MM.1S (cell line): ENCODE results near the gene LFNG.

ENCODE experiments used
- DNase-seq: peaks from one replicate; pipeline ENCODE4 v3.0.0-alpha.2; 2015
- H2AFZ ChIP-seq: fragments of 300-600 bp; sonication (generic); 2 replicates; pipeline ENCODE4 v1.6.0; 2016; ENCODE audit warnings: antibody characterized with exemption, low read length
- H3F3A ChIP-seq: fragments of 300-600 bp; sonication (generic); 2 replicates; pipeline ENCODE4 v1.6.1; 2016; ENCODE audit warnings: mild to moderate bottlenecking, antibody characterized with exemption, low read length, moderate library complexity, mixed read lengths; ENCODE audit not compliant: insufficient read depth
- H3K27ac ChIP-seq: fragments of 300-600 bp; sonication (generic); 2 replicates; pipeline ENCODE4 v1.5.1; 2016; ENCODE audit warnings: mild to moderate bottlenecking, low read length
- H3K27me3 ChIP-seq: fragments of 300-600 bp; sonication (generic); replicated peaks from 2 replicates; pipeline ENCODE4 v1.6.0; 2016; ENCODE audit warnings: low read length; ENCODE audit not compliant: insufficient read depth
- H3K36me3 ChIP-seq: fragments of 300-600 bp; sonication (generic); replicated peaks from 2 replicates; pipeline ENCODE4 v1.6.1; 2016; ENCODE audit warnings: mild to moderate bottlenecking, low read length, mixed read lengths; ENCODE audit not compliant: insufficient read depth
- H3K4me1 ChIP-seq: fragments of 300-600 bp; sonication (generic); 2 replicates; pipeline ENCODE4 v1.6.1; 2016; ENCODE audit warnings: low read length, mixed read lengths
- H3K4me2 ChIP-seq: fragments of 300-600 bp; sonication (generic); 2 replicates; pipeline ENCODE4 v1.6.0; 2016; ENCODE audit warnings: low read depth, low read length
- H3K4me3 ChIP-seq: fragments of 300-600 bp; sonication (generic); 2 replicates; pipeline ENCODE4 v1.5.1; 2016; ENCODE audit warnings: low read length, mixed read lengths
- H3K79me2 ChIP-seq: fragments of 300-600 bp; sonication (generic); 2 replicates; pipeline ENCODE4 v1.6.1; 2016; ENCODE audit warnings: mixed run types, low read length, mixed read lengths
- H3K9ac ChIP-seq: fragments of 300-600 bp; sonication (generic); 2 replicates; pipeline ENCODE4 v1.6.1; 2016; ENCODE audit warnings: low read length, mixed read lengths
- H3K9me2 ChIP-seq: fragments of 300-600 bp; sonication (generic); replicated peaks from 2 replicates; pipeline ENCODE4 v1.6.1; 2016; ENCODE audit warnings: mild to moderate bottlenecking, low read length, mixed read lengths; ENCODE audit not compliant: insufficient read depth
- H3K9me3 ChIP-seq: fragments of 300-600 bp; sonication (generic); replicated peaks from 2 replicates; pipeline ENCODE4 v1.6.1; 2016; ENCODE audit warnings: mild to moderate bottlenecking, low read length, mixed read lengths; ENCODE audit not compliant: insufficient read depth
- H4K20me1 ChIP-seq: fragments of 300-600 bp; sonication (generic); 2 replicates; pipeline ENCODE4 v1.6.1; 2016; ENCODE audit warnings: mild to moderate bottlenecking, low read length, moderate library complexity, mixed read lengths; ENCODE audit not compliant: insufficient read depth
- EZH2 ChIP-seq: fragments of 300-600 bp; sonication (generic); optimal IDR thresholded peaks from 2 replicates; pipeline ENCODE3; 2017; ENCODE audit warnings: low read depth, mild to moderate bottlenecking, antibody characterized with exemption, low read length, mixed read lengths
- EZH2phosphoT487 ChIP-seq: fragments of 300-600 bp; sonication (generic); IDR thresholded peaks from 2 replicates; pipeline ENCODE4 v1.6.1; 2018; ENCODE audit warnings: antibody characterized with exemption, low read length
- TF ChIP-seq, protein P1 (sequence below): fragments of 300-600 bp; sonication (generic); IDR thresholded peaks from 2 replicates; pipeline ENCODE4 v1.5.1; 2016; ENCODE audit warnings: antibody characterized with exemption, low read length, mixed read lengths

The LFNG gene

DNA sequence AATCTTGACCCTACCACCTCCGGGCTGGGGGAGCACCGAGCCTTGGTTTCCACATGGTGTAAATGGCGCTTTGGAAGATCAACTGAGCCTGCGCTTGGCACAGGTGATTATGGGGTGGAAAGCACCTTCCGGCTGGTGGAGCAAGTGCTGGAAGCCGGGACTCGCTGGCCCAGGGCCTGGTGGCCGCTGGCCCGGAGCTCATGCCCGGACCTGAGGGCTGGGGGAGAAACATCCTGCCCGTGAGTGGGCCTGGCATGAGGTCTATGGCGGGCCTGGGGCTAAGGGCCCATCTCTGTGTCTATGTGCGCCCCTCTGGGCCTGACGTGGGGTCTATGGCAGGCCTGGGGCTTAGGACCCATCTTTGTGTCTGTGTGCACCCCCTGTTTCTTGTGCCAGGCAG is 14.2 kb upstream of the LFNG start:
- Histone ChIP-seq H3K4me3 (no peak overlapping the region), H3K36me3 (no peaks in the 10 kb centered on the region), H3K27ac (no peak overlapping the region), H4K20me1 (no peaks in the 10 kb centered on the region), H3K79me2 (no peaks in the 10 kb centered on the region), H3K4me1 (0 out of 2 replicates have a peak, but pooled peaks cover 12% of the 10 kb centered on the region), H3F3A (peaks cover 5% of the 10 kb centered on the region; the same call in 1 of the 2 replicates), H3K9ac (no peak overlapping the region), H2AFZ (no peak overlapping the region), H3K27me3 (peaks cover 75% of the 10 kb centered on the region), H3K9me3 (no peaks in the 10 kb centered on the region), H3K4me2 (no peak overlapping the region), H3K9me2 (no peaks in the 10 kb centered on the region)
- no peak for DNase-seq
- TF ChIP-seq EZH2phosphoT487: no peak
- no peak for TF ChIP-seq EZH2
- TF ChIP-seq, protein P1, sequence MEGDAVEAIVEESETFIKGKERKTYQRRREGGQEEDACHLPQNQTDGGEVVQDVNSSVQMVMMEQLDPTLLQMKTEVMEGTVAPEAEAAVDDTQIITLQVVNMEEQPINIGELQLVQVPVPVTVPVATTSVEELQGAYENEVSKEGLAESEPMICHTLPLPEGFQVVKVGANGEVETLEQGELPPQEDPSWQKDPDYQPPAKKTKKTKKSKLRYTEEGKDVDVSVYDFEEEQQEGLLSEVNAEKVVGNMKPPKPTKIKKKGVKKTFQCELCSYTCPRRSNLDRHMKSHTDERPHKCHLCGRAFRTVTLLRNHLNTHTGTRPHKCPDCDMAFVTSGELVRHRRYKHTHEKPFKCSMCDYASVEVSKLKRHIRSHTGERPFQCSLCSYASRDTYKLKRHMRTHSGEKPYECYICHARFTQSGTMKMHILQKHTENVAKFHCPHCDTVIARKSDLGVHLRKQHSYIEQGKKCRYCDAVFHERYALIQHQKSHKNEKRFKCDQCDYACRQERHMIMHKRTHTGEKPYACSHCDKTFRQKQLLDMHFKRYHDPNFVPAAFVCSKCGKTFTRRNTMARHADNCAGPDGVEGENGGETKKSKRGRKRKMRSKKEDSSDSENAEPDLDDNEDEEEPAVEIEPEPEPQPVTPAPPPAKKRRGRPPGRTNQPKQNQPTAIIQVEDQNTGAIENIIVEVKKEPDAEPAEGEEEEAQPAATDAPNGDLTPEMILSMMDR: no peak

DNA sequence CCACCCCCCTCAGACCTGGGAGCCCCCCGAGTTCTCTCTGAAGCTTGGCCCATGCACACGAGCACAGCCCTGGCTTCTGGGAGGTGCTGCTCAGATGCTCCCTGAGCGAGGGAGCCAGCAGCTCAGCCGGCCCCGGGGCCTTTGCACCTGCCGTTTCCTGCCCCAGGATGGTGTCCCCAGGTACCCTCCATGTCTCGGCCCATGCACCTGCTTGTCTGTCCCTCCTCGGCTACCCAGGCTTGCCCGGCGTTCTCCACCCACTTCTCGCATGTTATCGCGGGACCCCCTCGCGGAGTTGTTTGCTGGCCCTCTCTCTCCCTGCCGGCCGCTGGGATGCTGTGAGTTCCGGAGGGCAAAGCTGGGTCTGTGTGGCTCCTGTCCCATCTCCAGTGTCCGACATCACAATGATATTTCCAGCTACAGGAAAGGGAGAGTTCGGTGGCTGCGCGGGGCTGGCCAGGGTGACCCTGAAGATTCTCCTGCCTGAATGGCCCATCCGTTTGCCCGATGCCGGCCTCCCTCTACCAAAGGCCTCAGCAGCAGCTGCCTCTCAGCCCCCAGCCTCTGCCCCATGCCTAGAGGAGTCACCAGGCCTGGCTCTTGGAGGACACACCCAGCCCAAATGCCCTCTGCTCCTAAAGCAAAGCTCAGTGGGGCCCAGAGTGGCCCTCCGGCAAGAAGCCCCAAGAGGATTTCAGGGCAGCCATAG is 12.2 kb upstream of the LFNG start:
- H3F3A ChIP-seq: peaks cover 5% of the 10 kb centered on the region; the same call in 1 of the 2 replicates
- no peaks in the 10 kb centered on the region for H4K20me1 ChIP-seq
- no peak overlapping the region for H3K4me3 ChIP-seq
- H3K4me2 ChIP-seq: no peak overlapping the region
- no peak overlapping the region for H3K27ac ChIP-seq
- no peaks in the 10 kb centered on the region for H3K79me2 ChIP-seq
- no peak overlapping the region for H3K9ac ChIP-seq
- H3K9me3 ChIP-seq: no peaks in the 10 kb centered on the region
- peaks cover 24% of the 10 kb centered on the region for H3K4me1 ChIP-seq
- DNase-seq: no peak
- TF ChIP-seq, protein P1: no peak
- no peak for TF ChIP-seq EZH2phosphoT487
- no peak for TF ChIP-seq EZH2
- H3K9me2 ChIP-seq: no peaks in the 10 kb centered on the region
- peaks cover 57% of the 10 kb centered on the region for H3K27me3 ChIP-seq
- no peak overlapping the region for H2AFZ ChIP-seq
- H3K36me3 ChIP-seq: no peaks in the 10 kb centered on the region

DNA sequence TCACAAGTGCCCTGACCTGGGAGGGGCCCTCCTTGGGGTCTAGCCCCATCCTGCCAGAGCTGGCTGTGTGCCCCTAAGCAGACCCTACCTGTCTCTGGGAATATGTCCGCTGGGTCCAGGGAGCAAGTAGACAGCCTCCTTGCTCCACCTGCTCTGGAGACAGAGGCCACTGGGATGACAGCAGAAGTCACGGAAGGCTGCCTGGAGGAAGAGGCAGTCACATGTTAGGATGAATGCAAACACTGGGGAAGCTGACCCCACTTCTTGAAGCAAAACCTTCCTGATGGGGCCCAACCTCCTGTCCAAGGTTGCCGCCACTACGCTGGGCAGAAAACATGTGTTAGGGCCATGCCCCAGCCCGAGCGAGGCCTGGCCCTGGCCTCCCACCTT is 11.7 kb upstream of the LFNG start:
- no peak overlapping the region for H3K4me2 ChIP-seq
- H3K4me3 ChIP-seq: no peak overlapping the region
- peaks cover 53% of the 10 kb centered on the region for H3K27me3 ChIP-seq

More for the DNA sequence above, 11.7 kb upstream of the LFNG start:
- Histone ChIP-seq H3K36me3 (no peaks in the 10 kb centered on the region), H3K9me2 (no peaks in the 10 kb centered on the region), H3F3A (peaks cover 5% of the 10 kb centered on the region; the same call in 1 of the 2 replicates), H3K9ac (no peak overlapping the region), H4K20me1 (no peaks in the 10 kb centered on the region), H2AFZ (no peak overlapping the region), H3K79me2 (no peaks in the 10 kb centered on the region), H3K27ac (no peak overlapping the region), H3K4me1 (peaks cover 24% of the 10 kb centered on the region), H3K9me3 (no peaks in the 10 kb centered on the region)
- DNase-seq: no peak
- TF ChIP-seq EZH2 (no peak), EZH2phosphoT487 (no peak)
- TF ChIP-seq, protein P1: no peak
